GM19468 (cell line): ENCODE data around the gene TRIM8.
"Not testable (repeated sequence)": the region's sequence is repeated elsewhere in the genome, so short reads cannot be mapped to it uniquely, and the experiment has no call there.

Source experiments
- ATAC-seq: cut with Tn5 transposase; IDR thresholded peaks from one replicate; pipeline ENCODE4 v1.9.1; 2021; ENCODE audit warnings: mild to moderate bottlenecking, moderate library complexity, moderate number of reproducible peaks; ENCODE audit not compliant: unreplicated experiment; ENCODE audit errors: extremely low read depth

Gene TRIM8

GRCh38 chr10:102667411-102667810 lies 23.1 kb downstream of the TRIM8 start:
- not testable (repeated sequence) for ATAC-seq

DNA sequence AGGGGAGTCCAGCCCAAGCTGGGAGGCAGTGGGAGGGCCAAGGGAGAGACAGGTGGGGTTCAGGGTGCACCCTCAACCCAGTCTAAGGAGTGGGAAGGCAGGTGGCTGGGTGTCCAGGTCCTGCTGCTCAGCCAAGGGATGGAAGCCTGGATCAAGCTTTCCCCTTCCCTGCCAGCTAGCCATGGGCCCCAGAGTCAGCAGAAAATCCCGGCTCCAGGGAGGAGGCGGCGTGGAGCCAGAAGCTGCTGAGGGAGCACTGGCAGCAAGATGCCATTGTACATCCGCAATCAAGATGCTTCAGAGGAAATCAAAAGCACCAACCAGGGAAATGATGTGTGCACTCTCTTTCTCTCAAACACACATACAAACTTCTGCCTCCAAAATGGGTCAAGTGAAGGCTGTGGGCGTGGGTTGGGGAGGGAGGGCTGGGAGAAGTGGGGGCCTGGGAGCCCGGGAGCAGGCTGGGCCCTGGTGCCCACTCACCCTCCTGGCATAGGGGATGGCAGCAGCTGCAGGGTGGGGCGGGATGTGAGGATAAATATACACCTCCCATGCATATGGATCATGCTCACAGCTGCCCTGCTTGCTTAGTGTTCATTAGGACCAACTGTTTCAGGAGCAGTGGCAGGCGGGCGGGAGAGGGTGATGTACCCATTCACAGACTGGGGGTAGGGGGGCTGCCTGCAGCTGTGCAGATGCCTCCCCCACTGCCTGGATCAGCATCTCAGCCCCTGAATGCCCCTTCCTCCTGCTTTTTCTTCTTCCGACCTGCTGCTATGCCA lies 24.2 kb downstream of the TRIM8 start:
- no peak for ATAC-seq

- no peak for ATAC-seq
Measured at GRCh38 chr10:102669206-102670064, 25.2 kb downstream of the TRIM8 start.

DNA sequence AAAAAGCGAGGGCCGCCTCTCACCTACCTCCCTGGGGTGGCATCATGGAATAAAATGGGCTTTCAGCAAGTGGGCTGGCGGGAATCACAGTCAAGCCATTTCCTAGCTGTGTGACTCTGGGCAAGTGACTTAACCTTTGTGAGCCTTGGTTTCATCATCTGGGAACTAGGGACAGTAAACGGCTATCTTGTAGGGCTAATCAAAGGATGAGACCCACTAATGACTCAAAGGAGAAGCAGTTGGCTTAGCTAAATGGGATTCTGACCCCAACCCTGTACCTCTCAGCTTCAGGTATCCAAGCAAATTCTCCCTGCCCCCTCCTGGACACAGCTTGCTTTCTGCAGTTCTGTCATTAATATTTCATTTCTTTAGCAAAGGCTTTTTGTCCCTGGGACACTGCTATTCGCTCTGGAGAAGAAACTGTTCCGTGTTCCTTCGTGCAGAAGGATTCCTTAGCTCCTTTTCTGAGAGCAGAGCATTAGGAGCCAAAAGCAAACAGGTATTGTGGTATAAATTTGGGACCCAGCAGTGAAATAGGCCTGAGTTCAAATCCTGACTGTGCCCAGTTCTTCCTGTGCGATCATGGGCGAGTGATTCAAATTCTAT lies 25.9 kb downstream of the TRIM8 start:
- ATAC-seq, result no peak

GRCh38 chr10:102670871-102671434 lies 26.7 kb downstream of the TRIM8 start:
- ATAC-seq, result no peak

DNA sequence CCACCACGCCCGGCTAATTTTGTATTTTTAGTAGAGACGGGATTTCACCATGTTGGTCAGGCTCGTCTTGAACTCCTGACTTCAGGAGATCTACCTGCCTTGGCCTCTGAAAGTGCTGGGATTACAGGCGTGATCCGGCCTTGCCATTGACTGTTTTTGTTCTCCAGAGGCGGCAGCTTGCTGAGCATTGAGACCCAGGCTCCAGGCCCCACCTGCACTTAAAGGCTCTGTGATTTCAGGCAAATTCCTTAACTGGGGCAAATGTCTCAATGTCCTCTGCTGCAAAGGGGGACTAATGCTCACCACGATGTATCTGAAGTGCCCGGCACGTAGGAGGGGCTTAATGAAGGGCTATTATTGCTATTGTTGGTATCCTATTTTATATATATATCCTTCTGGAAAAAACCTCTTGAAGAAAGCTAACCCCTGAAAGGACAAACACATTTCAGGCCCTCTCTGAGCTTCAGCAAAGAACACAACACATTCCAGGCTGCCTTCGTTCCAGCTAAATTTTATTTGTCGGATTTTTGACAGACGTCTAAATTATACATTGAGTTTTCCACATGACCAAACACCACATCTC lies 29.0 kb downstream of the TRIM8 start:
- ATAC-seq, result no peak

DNA sequence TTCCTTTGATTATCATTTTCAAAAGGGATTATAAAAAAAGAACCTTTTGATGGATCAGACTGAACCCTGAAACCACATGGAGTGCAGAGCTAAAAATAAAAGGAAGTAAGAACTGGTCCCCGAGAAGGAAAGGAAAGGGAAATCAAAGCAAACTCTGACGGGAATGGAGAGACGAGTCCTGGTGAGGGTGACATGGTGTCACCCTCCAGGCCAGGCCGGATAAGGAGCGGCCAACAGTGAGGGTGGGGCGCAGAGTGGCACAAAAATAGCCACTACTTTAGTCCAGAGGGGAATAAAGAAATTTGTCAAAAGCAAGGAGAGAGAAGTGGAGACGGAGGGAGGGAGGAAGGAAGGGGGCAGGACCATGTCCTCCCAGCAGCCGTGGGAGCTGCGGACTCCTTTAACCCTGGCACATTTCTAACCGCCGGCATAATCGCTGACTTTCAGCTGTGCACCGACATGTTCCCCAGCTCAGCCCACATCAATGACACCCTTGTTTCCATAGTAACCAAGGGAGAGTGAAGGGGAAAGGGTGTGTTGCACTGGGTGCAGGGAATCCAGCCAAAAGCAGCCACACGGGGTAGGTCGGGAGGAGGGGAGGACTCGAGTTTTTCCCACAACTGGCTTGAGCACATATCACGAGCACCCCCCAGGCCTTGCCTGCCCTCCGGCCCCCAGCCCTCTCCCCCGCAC lies 29.7 kb downstream of the TRIM8 start:
- no peak for ATAC-seq

- ATAC-seq, result no peak
Measured at GRCh38 chr10:102674566-102674965, 30.3 kb downstream of the TRIM8 start.

DNA sequence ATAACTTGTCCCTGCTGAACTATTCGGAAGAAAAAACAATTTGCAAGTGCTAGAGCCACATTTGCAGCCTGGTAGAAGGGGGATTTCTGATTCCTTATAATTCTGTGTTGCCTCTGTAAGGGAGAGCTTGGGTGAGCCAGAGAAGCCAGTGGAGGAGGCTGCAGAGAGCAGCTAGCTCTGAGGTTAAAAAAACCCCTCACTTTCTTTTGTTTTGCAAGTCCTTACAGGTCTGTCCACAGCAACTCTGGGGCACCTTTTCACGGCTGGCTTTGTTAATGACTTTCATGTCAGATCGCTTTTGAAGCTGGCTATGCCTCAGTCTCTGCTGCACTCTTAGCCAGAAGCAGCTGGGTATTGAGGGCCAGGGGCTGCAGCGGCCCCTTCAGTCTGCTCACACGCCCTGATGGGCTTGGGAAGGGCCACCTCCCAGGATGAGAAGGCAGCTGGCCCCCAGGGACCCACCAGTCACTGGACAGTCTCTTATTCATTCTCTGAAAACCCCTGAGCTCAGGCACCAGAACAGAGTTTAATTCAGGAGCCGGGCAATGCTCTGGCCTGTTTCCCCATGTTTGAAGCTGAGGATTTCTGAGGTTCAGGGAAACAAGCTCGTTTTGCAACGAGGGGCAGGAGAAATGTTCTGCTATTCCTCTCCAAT lies 30.9 kb downstream of the TRIM8 start:
- ATAC-seq, result no peak

GRCh38 chr10:102675666-102676533 lies 31.6 kb downstream of the TRIM8 start:
- no peak for ATAC-seq

GRCh38 chr10:102676534-102677315 lies 32.4 kb downstream of the TRIM8 start:
- ATAC-seq, result no peak

- no peak for ATAC-seq
Measured at GRCh38 chr10:102677331-102678067, 33.2 kb downstream of the TRIM8 start.

DNA sequence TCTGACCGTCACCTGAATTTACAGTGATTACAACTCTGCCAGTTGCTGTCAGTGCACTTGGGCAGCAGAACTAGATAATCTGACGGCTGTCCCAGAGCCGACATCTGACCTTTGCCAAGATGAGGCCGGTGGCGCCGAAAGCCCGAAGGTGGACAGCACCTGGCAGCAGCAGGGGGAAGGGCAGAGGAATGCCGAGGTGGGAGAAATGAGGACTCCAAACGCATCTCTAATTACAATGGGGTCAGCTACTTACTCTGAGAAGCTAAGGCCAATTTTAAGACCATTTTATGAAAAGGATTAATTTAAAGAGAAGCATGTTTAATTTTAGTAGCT lies 33.8 kb downstream of the TRIM8 start:
- no peak for ATAC-seq

- no peak for ATAC-seq
Measured at GRCh38 chr10:102678842-102679289, 34.6 kb downstream of the TRIM8 start.

GRCh38 chr10:102679596-102679995 lies 35.3 kb downstream of the TRIM8 start:
- ATAC-seq, result no peak

DNA sequence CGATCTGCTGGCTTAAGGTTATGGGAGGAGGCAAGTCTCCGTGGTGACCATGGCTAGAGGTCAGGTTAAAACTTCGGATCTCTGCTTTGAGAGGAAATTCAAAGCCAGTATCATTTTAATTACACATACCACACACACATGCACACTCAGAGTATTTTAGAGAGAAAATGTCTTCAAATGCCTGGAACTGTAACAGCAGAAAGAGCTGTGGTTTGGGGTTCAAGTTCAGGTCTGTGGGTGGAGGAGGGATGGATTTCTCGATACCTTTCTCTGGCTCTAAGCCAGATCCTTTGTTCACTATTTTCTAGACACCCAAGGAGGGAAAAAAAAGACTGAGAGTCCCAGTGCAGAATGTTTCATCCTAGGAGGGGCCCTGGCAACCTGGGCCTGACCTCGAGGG lies 37.4 kb downstream of the TRIM8 start:
- ATAC-seq, result no peak

- no peak for ATAC-seq
Measured at GRCh38 chr10:102682416-102682815, 38.1 kb downstream of the TRIM8 start.
